Naive thymus-derived CD8-positive, alpha-beta T cell (primary cell): ENCODE results near the gene MAPKAP1. TPM values are rescaled to one million over a fixed set of nuclear protein-coding genes. Genes with fewer than 3 reads are reported as not detected.

ENCODE experiments used
- ATAC-seq, 2 donors: fragments of 150-1000 bp; cut with Tn5 transposase in 1 of 2; sonication (Bioruptor Pico), chemical (Tn5 transposase) in 1 of 2; 1 replicate in 1 of 2; 2 replicates in 1 of 2; pipeline ENCODE4 v1.10.0; 2021; ENCODE audit warnings: mild to moderate bottlenecking in 2 of 2, moderate library complexity in 2 of 2
- POLR2A ChIA-PET: fragments of 350-600 bp; sonication (Branson Sonifier 250); formaldehyde crosslinking; loops from one replicate; lab custom pipeline; 2021; ENCODE audit warnings: antibody characterized with exemption; lab: Charles Lee
- DNase-seq, 10 donors: peaks; one replicate each; pipeline versions ENCODE4 v3.0.0 to v3.0.0-alpha.2; 2020 to 2022
- H3K27ac Mint-ChIP-seq, 10 donors: one replicate each; pipeline ENCODE4 v1.8.0; 2020 to 2022; ENCODE audit warnings: mild to moderate bottlenecking in 10 of 10, mixed read lengths in 10 of 10, moderate library complexity in 4 of 10, inconsistent platforms in 1 of 10
- H3K27me3 Mint-ChIP-seq, 5 donors: one replicate each; pipeline ENCODE4 v1.8.0; 2021 to 2022; ENCODE audit warnings: mixed read lengths in 5 of 5
- H3K36me3 Mint-ChIP-seq, 3 donors: one replicate each; pipeline ENCODE4 v1.8.0; 2020 to 2022; ENCODE audit warnings: mixed read lengths in 3 of 3, mild to moderate bottlenecking in 2 of 3, inconsistent platforms in 1 of 3
- H3K4me1 Mint-ChIP-seq, 4 donors: one replicate each; pipeline ENCODE4 v1.8.0; 2021 to 2022; ENCODE audit warnings: mixed read lengths in 4 of 4
- H3K4me3 Mint-ChIP-seq, 10 donors: one replicate each; pipeline ENCODE4 v1.8.0; 2020 to 2022; ENCODE audit warnings: mild to moderate bottlenecking in 10 of 10, mixed read lengths in 10 of 10, moderate library complexity in 6 of 10, inconsistent platforms in 1 of 10
- H3K9me3 Mint-ChIP-seq, 9 donors: one replicate each; pipeline ENCODE4 v1.8.0; 2020 to 2022; ENCODE audit warnings: mixed read lengths in 9 of 9, mild to moderate bottlenecking in 3 of 9, inconsistent platforms in 1 of 9, moderate library complexity in 1 of 9
- polyA plus RNA-seq, 3 donors: library from polyadenylated mRNA; unstranded; fragments of 300-500 nt; fragmentation: Illumina TruSeq; gene quantifications; one replicate each; pipeline ENCODE4 v1.2.3, GENCODE V29; 2021
- total RNA-seq, 8 experiments: library from RNA in 2 of 8; stranded (reverse) in 2 of 8; gene quantifications; one replicate each; pipeline ENCODE4 v1.2.3 and lab custom pipeline; 2021 to 2026

The MAPKAP1 gene
- total and polyA plus RNA-seq, 5 experiments from 2014 or later: 50.0 to 69.6 (median 53.5) TPM

DNA sequence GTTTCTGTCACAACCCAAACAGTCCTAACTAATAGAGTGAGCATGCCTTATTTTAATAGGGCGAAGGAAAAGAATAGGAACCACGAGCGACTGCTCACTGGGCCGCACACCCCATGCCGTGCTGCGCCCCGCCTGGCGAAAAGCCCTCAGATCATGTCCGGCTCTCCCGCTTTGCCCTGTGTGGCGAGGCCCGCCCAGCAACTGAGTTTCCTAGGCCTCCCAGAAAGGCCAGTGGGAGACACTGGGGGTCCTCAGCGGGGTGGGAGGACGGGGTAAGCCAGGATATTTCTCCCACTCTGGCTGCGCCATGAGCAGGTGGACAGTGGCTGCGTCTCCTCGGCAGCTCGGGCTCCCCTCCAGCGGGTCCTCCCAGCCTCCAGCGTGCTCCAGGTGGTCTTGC, 307.3 kb downstream of the MAPKAP1 start:
- DNase-seq: no peak
- Mint-ChIP-seq H3K36me3 (no peaks in the 10 kb centered on the region), H3K4me1 (no peaks in the 10 kb centered on the region), H3K27me3 (no peaks in the 10 kb centered on the region), H3K9me3 (no peaks in the 10 kb centered on the region), H3K27ac (no peak overlapping the region), H3K4me3 (no peak overlapping the region)
- no peak for ATAC-seq
- POLR2A ChIA-PET: no interaction called here

DNA sequence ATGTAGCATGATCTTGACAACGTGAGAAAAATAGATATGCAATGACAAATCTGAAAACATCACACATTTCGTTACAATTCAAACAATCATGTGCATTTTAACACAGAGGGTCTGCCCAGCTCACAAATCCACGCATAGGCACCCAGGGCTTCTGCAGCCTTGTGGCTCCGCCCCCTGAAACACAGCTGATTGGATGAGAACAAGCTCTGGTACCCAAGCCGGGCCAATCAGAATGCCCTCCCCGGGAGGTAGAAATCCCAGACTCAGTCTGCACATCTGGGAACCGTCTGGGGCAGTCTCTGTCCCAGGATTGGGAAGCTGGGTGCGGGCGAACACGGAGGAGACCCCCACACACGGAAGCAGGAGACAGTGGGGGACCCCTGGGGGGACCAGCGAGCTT, 307.8 kb downstream of the MAPKAP1 start:
- H3K4me3 Mint-ChIP-seq: no peak overlapping the region
- DNase-seq: no peak
- ATAC-seq: no peak
- POLR2A ChIA-PET: no interaction called here
- no peaks in the 10 kb centered on the region for H3K9me3 Mint-ChIP-seq
- no peaks in the 10 kb centered on the region for H3K27me3 Mint-ChIP-seq
- H3K27ac Mint-ChIP-seq: no peak overlapping the region
- no peaks in the 10 kb centered on the region for H3K36me3 Mint-ChIP-seq
- H3K4me1 Mint-ChIP-seq: no peaks in the 10 kb centered on the region

DNA sequence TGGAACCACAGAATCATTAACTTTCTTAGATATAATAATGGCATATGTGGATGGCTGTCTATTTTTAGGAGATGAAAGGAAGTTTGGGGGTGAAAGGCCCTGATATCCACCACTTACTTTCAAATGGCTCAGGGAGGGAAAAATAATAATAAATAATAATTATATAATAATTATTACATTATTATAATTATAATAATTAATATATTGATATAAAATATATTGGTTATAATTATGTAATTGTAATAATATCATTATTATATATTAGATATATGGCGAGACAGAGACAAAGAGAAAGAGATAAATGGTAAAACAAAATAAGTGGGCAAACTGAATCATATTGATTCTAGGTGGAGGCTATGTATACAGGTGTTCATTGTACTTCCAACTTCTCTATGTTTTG, 308.8 kb downstream of the MAPKAP1 start:
- Mint-ChIP-seq H3K36me3 (no peaks in the 10 kb centered on the region), H3K4me1 (no peaks in the 10 kb centered on the region), H3K27me3 (no peaks in the 10 kb centered on the region), H3K4me3 (no peak overlapping the region), H3K27ac (no peak overlapping the region), H3K9me3 (no peaks in the 10 kb centered on the region)
- no peak for DNase-seq
- ATAC-seq: no peak
- POLR2A ChIA-PET: no interaction called here

DNA sequence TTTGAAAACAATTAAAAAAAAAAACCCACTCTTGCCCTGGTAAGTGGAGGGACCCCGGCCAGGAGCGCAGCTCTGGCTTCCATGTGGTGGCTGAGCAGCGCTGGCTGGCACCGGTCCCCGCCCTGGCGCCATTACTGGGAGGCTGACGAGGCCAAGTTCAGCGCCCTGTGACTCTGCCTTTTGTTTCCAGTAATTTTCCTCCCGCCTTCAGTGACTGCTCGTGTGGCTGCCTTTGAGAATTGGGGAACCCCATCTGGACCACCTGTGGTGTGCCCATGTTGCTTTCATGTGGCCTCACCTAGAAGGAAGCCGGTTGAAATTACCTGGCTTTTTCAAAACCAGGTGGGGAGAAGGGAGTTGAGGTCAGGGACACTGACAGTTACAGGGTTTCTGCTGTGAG, 309.3 kb downstream of the MAPKAP1 start:
- H3K9me3 Mint-ChIP-seq: no peaks in the 10 kb centered on the region
- ATAC-seq: no peak
- no peaks in the 10 kb centered on the region for H3K36me3 Mint-ChIP-seq
- no peak overlapping the region for H3K4me3 Mint-ChIP-seq
- no peaks in the 10 kb centered on the region for H3K27me3 Mint-ChIP-seq
- H3K27ac Mint-ChIP-seq: no peak overlapping the region
- DNase-seq: no peak
- POLR2A ChIA-PET: no interaction called here
- H3K4me1 Mint-ChIP-seq: no peaks in the 10 kb centered on the region

DNA sequence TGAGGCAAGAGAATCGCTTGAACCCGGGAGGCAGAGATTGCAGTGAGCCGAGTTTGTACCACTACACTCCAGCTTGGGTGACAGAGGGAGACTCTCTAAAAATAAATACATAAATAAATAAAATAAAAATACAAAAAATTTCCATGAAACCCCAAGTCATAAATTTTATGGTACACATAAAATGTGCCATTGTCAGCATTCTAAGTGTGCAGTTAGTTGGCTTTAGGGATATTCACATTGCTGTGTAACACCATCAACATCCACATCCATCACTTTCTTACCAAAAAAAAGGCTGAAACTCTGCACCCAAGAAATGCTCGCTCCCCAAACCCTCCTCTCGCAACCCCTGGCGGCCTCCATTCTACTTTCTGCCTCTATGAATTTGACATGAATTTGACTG, 310.2 kb downstream of the MAPKAP1 start:
- Mint-ChIP-seq H3K4me3 (no peak overlapping the region), H3K27ac (no peak overlapping the region), H3K36me3 (no peaks in the 10 kb centered on the region), H3K9me3 (no peaks in the 10 kb centered on the region), H3K27me3 (no peaks in the 10 kb centered on the region), H3K4me1 (no peaks in the 10 kb centered on the region)
- DNase-seq (no peak), ATAC-seq (no peak)
- POLR2A ChIA-PET: no interaction called here

DNA sequence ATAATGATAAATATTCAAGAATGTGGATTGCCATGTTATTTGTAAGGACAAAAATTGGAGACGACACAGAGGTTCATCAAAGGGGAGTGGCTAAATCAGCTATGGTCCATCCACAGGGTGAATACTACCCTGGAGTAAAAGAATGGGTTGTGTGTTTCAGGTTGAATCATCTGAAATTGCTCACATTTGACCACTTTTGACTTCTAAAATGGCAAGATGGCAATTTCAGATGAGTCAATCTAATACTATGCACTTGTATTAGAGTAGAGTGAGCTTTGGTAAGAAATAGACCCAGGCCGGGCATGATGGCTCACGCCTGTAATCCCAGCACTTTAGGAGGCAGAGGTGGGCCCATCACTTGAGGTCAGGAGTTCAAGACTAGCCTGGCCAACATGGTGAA, 313.6 kb downstream of the MAPKAP1 start:
- ATAC-seq: no peak
- Mint-ChIP-seq H3K4me3 (no peak overlapping the region), H3K9me3 (no peaks in the 10 kb centered on the region), H3K27ac (no peak overlapping the region), H3K36me3 (no peaks in the 10 kb centered on the region), H3K4me1 (no peaks in the 10 kb centered on the region), H3K27me3 (peaks cover 0 to under 1% (median 0%) of the 10 kb centered on the region in 5 donors)
- no peak for DNase-seq
- POLR2A ChIA-PET: no interaction called here

DNA sequence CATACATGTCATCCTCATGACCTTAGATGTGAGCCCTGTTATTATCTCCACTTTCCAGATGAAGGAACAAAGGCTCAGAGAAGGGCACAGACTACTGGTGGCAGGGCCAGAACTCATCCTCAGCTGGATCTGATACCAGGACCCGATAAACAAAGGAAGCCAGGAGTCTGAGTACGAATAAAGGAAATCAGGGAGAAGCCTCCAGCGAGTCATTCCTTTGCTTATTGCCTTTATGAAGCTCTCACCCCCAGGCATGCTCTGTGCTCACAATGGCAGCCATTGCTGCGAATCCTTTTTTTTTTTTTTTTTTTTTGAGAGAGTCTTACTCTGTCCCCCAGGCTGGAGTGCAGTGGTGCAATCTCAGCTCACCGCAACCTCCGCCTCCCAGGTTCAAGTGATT, 315.3 kb downstream of the MAPKAP1 start:
- Mint-ChIP-seq H3K9me3 (no peaks in the 10 kb centered on the region), H3K4me3 (no peak overlapping the region), H3K27me3 (peaks cover 0 to 8% (median 0%) of the 10 kb centered on the region in 5 donors), H3K27ac (no peak overlapping the region), H3K36me3 (no peaks in the 10 kb centered on the region), H3K4me1 (no peaks in the 10 kb centered on the region)
- no peak for ATAC-seq
- DNase-seq: no peak
- POLR2A ChIA-PET: no interaction called here

DNA sequence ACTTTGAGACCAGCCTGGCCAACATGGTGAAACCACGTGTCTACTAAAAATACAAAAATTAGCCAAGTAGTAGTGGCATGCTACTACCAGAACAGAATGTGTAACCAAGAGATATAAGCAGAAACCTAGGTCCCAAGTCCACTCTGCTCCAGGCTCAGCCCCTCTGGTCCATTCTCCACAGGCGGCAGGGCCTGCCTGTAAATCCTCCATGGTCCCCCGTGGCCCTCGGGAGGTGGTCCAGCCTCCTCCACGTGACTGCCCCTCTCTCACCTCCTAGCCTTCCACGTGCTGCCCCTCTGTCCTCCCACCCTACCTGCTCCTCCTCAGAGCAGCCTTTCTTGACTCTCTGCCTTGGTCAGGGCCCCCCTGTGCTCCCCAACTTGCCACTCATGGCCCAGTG, 318.0 kb downstream of the MAPKAP1 start:
- Mint-ChIP-seq H3K9me3 (no peaks in the 10 kb centered on the region), H3K27me3 (peaks cover 0 to 8% (median 0%) of the 10 kb centered on the region in 5 donors), H3K36me3 (no peaks in the 10 kb centered on the region), H3K27ac (no peak overlapping the region), H3K4me3 (no peak overlapping the region), H3K4me1 (no peaks in the 10 kb centered on the region)
- no peak for DNase-seq
- POLR2A ChIA-PET: no interaction called here
- no peak for ATAC-seq

DNA sequence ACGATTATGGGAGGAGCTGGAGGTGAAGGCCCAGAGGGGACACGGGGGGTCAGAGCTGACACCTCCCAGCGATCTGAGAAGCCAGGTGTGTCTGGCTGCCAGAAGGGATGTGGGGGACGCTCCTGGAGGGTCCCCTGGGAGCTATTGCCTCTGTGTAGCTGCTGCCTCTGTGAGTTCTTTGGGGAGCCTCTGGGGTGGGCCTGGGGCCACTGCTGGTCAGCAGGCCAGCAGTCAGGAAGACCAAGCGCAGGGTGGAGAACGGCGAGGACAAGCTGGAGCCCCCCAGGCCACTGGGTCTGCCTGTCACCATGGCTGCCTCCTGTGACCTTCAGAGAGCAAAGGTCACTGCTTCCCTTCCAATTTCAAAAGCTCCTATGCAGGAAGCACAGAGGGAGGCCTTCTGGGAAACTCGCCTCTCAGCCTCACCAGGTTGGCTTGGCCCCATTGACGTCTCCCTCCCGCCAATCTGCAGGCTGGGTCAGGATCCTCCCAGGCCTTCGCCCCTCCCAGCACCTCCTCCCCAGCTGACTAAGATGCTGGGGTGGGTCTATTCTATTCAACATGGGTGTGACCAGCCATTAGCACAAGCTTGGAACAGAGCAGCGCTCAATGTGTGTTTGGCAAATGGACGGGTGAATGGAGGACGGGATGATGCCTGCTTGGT, 319.0 kb downstream of the MAPKAP1 start:
- Mint-ChIP-seq H3K36me3 (no peaks in the 10 kb centered on the region), H3K27ac (no peak overlapping the region), H3K4me3 (no peak overlapping the region)

More for the DNA sequence above, 319.0 kb downstream of the MAPKAP1 start:
- peaks cover 0 to 8% (median 0%) of the 10 kb centered on the region in 5 donors for H3K27me3 Mint-ChIP-seq
- ATAC-seq (no peak), DNase-seq (no peak)
- POLR2A ChIA-PET: no interaction called here
- H3K4me1 Mint-ChIP-seq: no peaks in the 10 kb centered on the region
- no peaks in the 10 kb centered on the region for H3K9me3 Mint-ChIP-seq

Other genes with a start within 250 kb of the MAPKAP1 start
- gene PBX3, start 40.2 kb upstream of the MAPKAP1 start, total RNA-seq: 10 to 100 TPM; 22.2 to 27.5 TPM
- 1 to 10 TPM; 2.9 to 4.2 (median 3.8) TPM for gene PBX3, start 40.2 kb upstream of the MAPKAP1 start, polyA plus RNA-seq